ENCODE results near the gene VWF.

The VWF gene

DNA sequence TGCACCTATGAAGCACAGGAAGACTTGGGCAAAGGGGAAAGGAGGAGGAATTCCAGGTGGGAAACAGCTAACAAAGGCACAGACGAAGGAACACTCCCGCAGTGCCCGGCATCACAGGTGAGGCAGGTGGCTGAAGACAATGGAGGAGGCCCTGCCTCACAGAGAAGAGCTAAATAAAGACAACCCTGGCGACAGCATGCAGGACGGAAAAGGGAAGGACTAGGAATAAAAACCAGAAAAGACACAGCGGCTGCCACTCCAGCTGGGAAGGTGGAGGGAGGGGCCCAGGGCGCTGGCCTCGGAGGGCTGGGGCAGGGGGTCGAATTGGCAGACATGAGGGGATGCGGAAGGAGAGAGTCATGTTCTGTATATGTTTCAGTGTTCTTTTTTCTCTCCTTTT lies 136.4 kb downstream of the VWF start:
- Histone ChIP-seq H3K4me3 (ENCODE audit: low read length) (no peak overlapping the region), H3K4me1 (ENCODE audit: control insufficient read depth, low read depth, low read length) (peaks cover 26% of the 10 kb centered on the region), H3K36me3 (ENCODE audit: control insufficient read depth, low read depth, low read length) (no peaks in the 10 kb centered on the region), H3K9ac (ENCODE audit: low read length) (peak overlapping the region; percentile 29), H3K27ac (ENCODE audit: low read length) (peak overlapping the region; percentile 14), H3K27me3 (ENCODE audit: control insufficient read depth, insufficient read depth, low read length) (no peaks in the 10 kb centered on the region), H3K9me3 (ENCODE audit: control insufficient read depth, low read depth, low read length) (no peaks in the 10 kb centered on the region)

DNA sequence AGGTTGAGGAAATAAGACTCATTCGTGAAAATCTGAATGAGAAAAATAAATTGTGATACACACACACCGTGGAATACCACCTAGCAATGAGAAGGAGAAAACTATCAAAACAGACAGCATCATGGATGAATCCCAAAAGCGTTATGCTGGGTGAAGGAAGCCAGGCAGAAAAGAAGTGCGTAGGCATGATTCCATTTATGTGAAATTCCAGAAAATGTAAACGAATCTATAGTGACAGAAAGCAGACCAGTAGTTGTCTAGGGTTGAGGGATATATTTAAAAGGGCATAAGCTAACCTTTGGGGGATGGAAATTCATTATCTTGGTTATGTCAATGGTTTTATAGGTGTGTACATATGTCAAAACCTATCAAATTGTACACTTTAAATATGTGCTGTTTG lies 136.9 kb downstream of the VWF start:
- H3K4me3 ChIP-seq (ENCODE audit: low read length) = no peak overlapping the region
- peaks cover 26% of the 10 kb centered on the region for H3K4me1 ChIP-seq (ENCODE audit: control insufficient read depth, low read depth, low read length)
- no peaks in the 10 kb centered on the region for H3K9me3 ChIP-seq (ENCODE audit: control insufficient read depth, low read depth, low read length)
- no peaks in the 10 kb centered on the region for H3K27me3 ChIP-seq (ENCODE audit: control insufficient read depth, insufficient read depth, low read length)
- no peaks in the 10 kb centered on the region for H3K36me3 ChIP-seq (ENCODE audit: control insufficient read depth, low read depth, low read length)
- no peak overlapping the region for H3K27ac ChIP-seq (ENCODE audit: low read length)
- H3K9ac ChIP-seq (ENCODE audit: low read length) = no peak overlapping the region

GRCh38 chr12:5985471-5985870 lies 139.0 kb downstream of the VWF start:
- Histone ChIP-seq H3K4me1 (ENCODE audit: control insufficient read depth, low read depth, low read length) (peaks cover 26% of the 10 kb centered on the region), H3K36me3 (ENCODE audit: control insufficient read depth, low read depth, low read length) (no peaks in the 10 kb centered on the region), H3K4me3 (ENCODE audit: low read length) (no peak overlapping the region), H3K27me3 (ENCODE audit: control insufficient read depth, insufficient read depth, low read length) (no peaks in the 10 kb centered on the region), H3K9me3 (ENCODE audit: control insufficient read depth, low read depth, low read length) (no peaks in the 10 kb centered on the region), H3K9ac (ENCODE audit: low read length) (no peak overlapping the region), H3K27ac (ENCODE audit: low read length) (no peak overlapping the region)

GRCh38 chr12:5984873-5985272 lies 139.6 kb downstream of the VWF start:
- Histone ChIP-seq H3K27ac (ENCODE audit: low read length) (no peak overlapping the region), H3K36me3 (ENCODE audit: control insufficient read depth, low read depth, low read length) (no peaks in the 10 kb centered on the region), H3K4me1 (ENCODE audit: control insufficient read depth, low read depth, low read length) (peaks cover 22% of the 10 kb centered on the region), H3K27me3 (ENCODE audit: control insufficient read depth, insufficient read depth, low read length) (no peaks in the 10 kb centered on the region), H3K9me3 (ENCODE audit: control insufficient read depth, low read depth, low read length) (no peaks in the 10 kb centered on the region), H3K9ac (ENCODE audit: low read length) (no peak overlapping the region), H3K4me3 (ENCODE audit: low read length) (no peak overlapping the region)

DNA sequence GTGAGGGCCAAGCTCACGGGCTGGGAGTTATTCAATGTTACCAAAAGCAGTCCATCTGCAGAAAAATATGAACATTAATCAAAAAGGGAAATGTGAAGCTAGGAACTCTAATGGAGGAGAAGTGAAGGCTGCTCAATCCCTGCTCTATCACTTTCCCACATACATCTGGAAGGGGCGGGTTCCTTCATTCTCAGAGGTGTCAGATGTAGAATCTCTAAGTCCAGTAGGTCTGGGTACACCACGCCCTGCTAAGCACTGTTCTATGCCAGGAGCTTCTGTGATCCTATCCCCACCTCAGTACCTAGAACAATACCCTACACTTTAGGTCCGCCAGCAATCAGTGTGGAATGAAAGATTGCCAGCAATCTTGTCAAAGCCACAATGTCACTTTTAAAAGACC lies 142.4 kb downstream of the VWF start:
- H3K27me3 ChIP-seq (ENCODE audit: control insufficient read depth, insufficient read depth, low read length) = no peaks in the 10 kb centered on the region

GRCh38 chr12:5977556-5977955 lies 146.9 kb downstream of the VWF start:
- Histone ChIP-seq H3K36me3 (ENCODE audit: control insufficient read depth, low read depth, low read length) (no peaks in the 10 kb centered on the region), H3K4me3 (ENCODE audit: low read length) (no peak overlapping the region), H3K9ac (ENCODE audit: low read length) (no peak overlapping the region), H3K4me1 (ENCODE audit: control insufficient read depth, low read depth, low read length) (no peaks in the 10 kb centered on the region), H3K27me3 (ENCODE audit: control insufficient read depth, insufficient read depth, low read length) (no peaks in the 10 kb centered on the region), H3K27ac (ENCODE audit: low read length) (no peak overlapping the region), H3K9me3 (ENCODE audit: control insufficient read depth, low read depth, low read length) (no peaks in the 10 kb centered on the region)

More for the DNA sequence above, 142.4 kb downstream of the VWF start:
- Histone ChIP-seq H3K36me3 (ENCODE audit: control insufficient read depth, low read depth, low read length) (no peaks in the 10 kb centered on the region), H3K27ac (ENCODE audit: low read length) (no peak overlapping the region), H3K9ac (ENCODE audit: low read length) (no peak overlapping the region), H3K9me3 (ENCODE audit: control insufficient read depth, low read depth, low read length) (no peaks in the 10 kb centered on the region), H3K4me1 (ENCODE audit: control insufficient read depth, low read depth, low read length) (peaks cover 6% of the 10 kb centered on the region), H3K4me3 (ENCODE audit: low read length) (no peak overlapping the region)

- H3K9me3 ChIP-seq (ENCODE audit: control insufficient read depth, low read depth, low read length) = no peaks in the 10 kb centered on the region
These were observed 147.8 kb downstream of the VWF start for GRCh38 chr12:5976711-5977110.

GRCh38 chr12:5976196-5976595 lies 148.3 kb downstream of the VWF start:
- H3K4me1 ChIP-seq (ENCODE audit: control insufficient read depth, low read depth, low read length) = no peaks in the 10 kb centered on the region
- H3K9ac ChIP-seq (ENCODE audit: low read length) = no peak overlapping the region
- H3K9me3 ChIP-seq (ENCODE audit: control insufficient read depth, low read depth, low read length) = no peaks in the 10 kb centered on the region
- no peak overlapping the region for H3K27ac ChIP-seq (ENCODE audit: low read length)
- H3K36me3 ChIP-seq (ENCODE audit: control insufficient read depth, low read depth, low read length) = no peaks in the 10 kb centered on the region
- H3K4me3 ChIP-seq (ENCODE audit: low read length) = no peak overlapping the region
- no peaks in the 10 kb centered on the region for H3K27me3 ChIP-seq (ENCODE audit: control insufficient read depth, insufficient read depth, low read length)

More at GRCh38 chr12:5976711-5977110, 147.8 kb downstream of the VWF start:
- Histone ChIP-seq H3K4me3 (ENCODE audit: low read length) (no peak overlapping the region), H3K27me3 (ENCODE audit: control insufficient read depth, insufficient read depth, low read length) (no peaks in the 10 kb centered on the region), H3K4me1 (ENCODE audit: control insufficient read depth, low read depth, low read length) (no peaks in the 10 kb centered on the region), H3K27ac (ENCODE audit: low read length) (no peak overlapping the region), H3K9ac (ENCODE audit: low read length) (no peak overlapping the region), H3K36me3 (ENCODE audit: control insufficient read depth, low read depth, low read length) (no peaks in the 10 kb centered on the region)

DNA sequence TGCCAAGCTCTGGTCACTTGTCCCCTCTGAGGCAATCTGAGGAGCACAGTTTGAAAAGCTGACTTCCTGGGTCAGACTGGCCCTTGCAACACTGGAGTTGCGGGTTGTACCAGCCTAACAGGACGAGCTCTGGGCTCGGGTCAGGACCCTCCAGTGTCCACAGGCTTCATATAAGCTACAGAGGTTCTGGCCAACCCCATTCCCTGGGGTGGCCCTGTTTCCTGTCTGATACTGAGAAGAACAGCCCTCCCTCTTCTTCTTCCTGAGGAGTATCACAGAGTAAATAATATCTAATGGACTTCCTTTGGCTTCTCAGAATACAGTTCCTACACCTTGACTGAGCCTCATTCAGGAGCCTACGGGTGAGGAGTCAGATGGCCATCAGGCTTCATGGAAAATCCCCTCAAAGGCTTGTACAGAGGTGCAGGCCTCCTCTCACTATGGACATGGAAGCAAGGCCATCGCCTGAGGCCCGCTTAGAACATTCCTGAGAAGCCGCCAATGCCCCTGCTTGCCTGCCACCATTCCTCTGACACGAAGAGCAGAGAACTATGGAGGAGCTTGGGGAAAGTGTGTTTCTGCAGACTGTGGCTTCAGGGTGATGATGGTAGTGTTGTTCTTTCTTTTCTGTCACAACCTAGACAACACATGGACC lies 150.9 kb downstream of the VWF start:
- Histone ChIP-seq H3K9ac (ENCODE audit: low read length) (no peak overlapping the region), H3K9me3 (ENCODE audit: control insufficient read depth, low read depth, low read length) (no peaks in the 10 kb centered on the region), H3K4me1 (ENCODE audit: control insufficient read depth, low read depth, low read length) (peaks cover 7% of the 10 kb centered on the region), H3K36me3 (ENCODE audit: control insufficient read depth, low read depth, low read length) (no peaks in the 10 kb centered on the region), H3K27ac (ENCODE audit: low read length) (no peak overlapping the region), H3K4me3 (ENCODE audit: low read length) (no peak overlapping the region), H3K27me3 (ENCODE audit: control insufficient read depth, insufficient read depth, low read length) (no peaks in the 10 kb centered on the region)

GRCh38 chr12:5972387-5972786 lies 152.1 kb downstream of the VWF start:
- Histone ChIP-seq H3K27me3 (ENCODE audit: control insufficient read depth, insufficient read depth, low read length) (no peaks in the 10 kb centered on the region), H3K9ac (ENCODE audit: low read length) (no peak overlapping the region), H3K4me3 (ENCODE audit: low read length) (no peak overlapping the region), H3K36me3 (ENCODE audit: control insufficient read depth, low read depth, low read length) (no peaks in the 10 kb centered on the region), H3K27ac (ENCODE audit: low read length) (no peak overlapping the region), H3K4me1 (ENCODE audit: control insufficient read depth, low read depth, low read length) (peaks cover 7% of the 10 kb centered on the region), H3K9me3 (ENCODE audit: control insufficient read depth, low read depth, low read length) (no peaks in the 10 kb centered on the region)

GRCh38 chr12:5971194-5971850 lies 153.1 kb downstream of the VWF start:
- no peaks in the 10 kb centered on the region for H3K36me3 ChIP-seq (ENCODE audit: control insufficient read depth, low read depth, low read length)
- H3K4me3 ChIP-seq (ENCODE audit: low read length) = no peak overlapping the region
- H3K27ac ChIP-seq (ENCODE audit: low read length) = no peak overlapping the region
- H3K4me1 ChIP-seq (ENCODE audit: control insufficient read depth, low read depth, low read length) = peaks cover 7% of the 10 kb centered on the region
- no peak overlapping the region for H3K9ac ChIP-seq (ENCODE audit: low read length)
- no peaks in the 10 kb centered on the region for H3K9me3 ChIP-seq (ENCODE audit: control insufficient read depth, low read depth, low read length)
- no peaks in the 10 kb centered on the region for H3K27me3 ChIP-seq (ENCODE audit: control insufficient read depth, insufficient read depth, low read length)

Data from iPS-18a (cell line).